ENCODE data around the gene CDKN1A.
"Not testable (repeated sequence)": the region's sequence is repeated elsewhere in the genome, so short reads cannot be mapped to it uniquely, and the experiment has no call there.

Gene CDKN1A

DNA sequence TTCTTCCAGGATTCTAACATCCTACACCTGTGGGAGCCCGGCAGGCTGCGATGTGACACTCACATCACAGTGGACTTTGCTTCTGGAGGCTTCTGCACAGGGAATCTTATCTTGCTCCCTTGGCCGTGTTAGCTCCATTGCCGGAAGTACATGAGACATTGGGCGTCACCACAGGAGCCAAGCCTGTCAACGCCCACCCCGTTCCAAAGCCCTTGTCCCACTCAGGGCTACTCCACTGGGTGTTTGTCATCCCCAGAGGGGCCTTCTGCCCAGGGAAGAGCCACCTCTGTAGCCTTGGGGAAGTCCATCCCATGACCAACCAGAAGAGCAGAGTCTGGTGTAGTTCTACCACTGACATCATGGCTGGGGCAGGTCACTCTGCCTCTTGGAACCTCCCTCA is 20.8 kb downstream of the CDKN1A start:
- no peak for DNase-seq

- no peak for DNase-seq
These were observed 21.7 kb downstream of the CDKN1A start for GRCh38 chr6:36700071-36700812.

DNA sequence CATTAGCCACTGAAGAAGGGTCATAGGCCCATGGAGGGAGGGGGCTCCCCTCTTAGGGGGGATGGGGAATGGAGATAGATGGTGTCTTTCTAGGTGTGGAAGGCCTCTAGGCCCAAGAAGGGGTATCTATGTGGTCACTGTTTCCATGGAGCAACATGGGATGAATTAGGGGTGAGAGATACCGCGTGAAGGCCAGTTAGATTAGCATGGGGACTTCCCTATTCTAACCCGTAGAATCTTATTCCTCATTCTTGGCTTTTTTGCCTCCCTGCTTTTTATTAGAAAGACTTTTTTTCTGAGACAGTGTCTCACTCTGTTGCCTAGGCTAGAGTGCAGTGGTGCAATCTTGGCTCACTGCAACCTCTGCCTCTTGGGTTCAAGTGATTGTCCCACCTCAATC is 22.3 kb downstream of the CDKN1A start:
- no peak for DNase-seq

DNA sequence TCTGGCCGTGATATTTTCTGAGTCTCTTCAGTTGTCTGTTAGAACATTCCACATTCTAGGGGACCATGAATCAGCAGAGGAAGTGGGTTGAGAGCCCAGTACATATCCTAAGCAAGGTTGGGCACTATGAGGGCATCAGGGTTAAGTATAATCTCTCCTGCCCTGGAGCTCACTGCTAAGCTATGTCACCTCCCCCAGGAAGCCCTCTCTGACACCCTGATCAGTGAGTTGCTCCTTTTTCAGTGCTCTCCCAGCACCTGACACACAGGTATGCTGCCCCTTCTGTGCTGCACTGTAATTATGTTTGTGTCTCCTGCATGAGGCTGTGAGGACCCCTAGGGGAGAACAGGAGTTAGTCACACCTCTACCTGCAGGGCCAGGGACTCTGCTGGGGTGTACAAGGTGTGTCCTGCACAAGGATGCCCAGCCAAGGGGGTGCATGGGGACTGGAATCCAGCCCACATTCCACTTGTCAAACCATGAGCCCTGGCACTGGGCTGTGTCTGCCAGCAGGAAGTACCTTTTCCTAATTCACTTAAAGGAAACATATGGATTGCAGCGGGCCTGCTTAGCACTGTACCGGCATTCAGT is 23.0 kb downstream of the CDKN1A start:
- peak in 1 of 2 experiments; percentile 19 for DNase-seq

- no peak for DNase-seq
These were observed 24.1 kb downstream of the CDKN1A start for GRCh38 chr6:36702656-36703055.

DNA sequence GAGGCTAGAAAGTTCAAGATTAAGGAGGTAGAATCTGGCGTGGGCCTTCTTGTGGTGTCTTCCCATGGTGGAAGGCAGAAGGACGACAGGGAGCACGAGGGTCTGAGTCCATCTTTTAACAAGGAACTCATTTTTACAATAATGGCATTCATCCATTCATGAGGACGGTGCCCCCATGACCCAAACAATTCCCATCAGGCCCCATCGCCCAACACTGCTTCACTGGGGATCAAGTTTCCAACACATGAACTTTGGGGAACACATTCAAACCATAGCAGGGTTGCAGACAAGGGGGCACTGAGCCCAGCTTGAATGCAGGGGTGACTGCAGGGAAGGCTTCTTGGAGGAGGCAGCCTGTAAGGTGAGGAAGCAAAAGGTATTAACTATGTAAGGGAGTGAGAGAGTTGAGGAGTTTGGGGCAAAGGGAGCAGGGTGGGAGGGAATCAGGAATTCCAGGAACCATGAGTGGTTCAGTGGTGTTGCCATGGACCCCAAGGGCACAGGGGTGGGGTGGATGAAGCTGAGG is 24.6 kb downstream of the CDKN1A start:
- no peak for DNase-seq

- DNase-seq: no peak
These were observed 25.5 kb downstream of the CDKN1A start for GRCh38 chr6:36703982-36704381.

DNA sequence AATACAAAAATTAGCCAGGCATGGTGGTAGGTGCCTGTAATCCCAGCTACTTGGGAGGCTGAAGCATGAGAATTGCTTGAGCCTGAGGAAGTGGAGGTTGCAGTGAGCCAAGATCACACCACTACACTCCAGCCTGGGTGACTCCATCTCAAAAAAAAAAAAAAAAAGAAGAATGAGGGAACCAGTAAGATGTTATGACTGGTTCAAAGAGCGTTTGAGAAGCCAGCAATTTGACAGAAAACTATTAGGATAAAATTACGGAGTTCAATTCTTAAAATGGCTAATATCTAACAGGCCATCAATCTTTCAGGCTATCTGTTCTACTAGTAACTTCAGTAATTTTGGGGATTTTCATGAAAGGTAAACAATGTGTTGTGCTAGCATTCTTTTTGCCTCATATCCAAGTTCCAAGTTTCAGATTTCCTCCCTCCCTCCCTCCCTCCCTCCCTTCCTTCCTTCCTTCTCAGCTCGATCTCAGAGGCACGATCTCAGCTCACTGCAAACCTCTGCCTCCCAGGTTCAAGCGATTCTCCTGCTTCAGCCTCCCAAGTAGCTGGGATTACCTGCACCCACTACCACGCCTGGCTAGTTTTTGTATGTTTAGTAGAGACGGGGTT is 26.6 kb downstream of the CDKN1A start:
- DNase-seq: not testable (repeated sequence)

DNA sequence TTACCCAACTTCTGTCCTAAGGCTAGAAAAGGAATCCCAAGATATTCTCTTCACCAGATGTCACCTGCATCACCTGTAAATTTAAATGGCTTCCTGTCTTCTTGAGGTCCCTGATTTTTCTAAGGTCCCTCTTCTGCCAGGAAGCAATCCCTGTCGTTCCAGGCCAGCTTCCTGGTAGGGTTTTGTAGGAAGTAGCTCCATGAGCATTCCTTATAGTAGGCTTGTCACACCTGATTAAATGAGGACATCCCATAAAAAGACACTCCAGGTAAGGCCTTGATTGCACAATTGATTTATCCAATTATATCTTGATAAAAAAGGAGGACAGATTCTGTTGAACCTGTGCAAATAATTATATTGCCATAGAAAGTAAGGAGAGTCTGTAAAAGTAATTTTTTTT is 27.8 kb downstream of the CDKN1A start:
- DNase-seq: no peak

GRCh38 chr6:36712816-36713215 is 34.3 kb downstream of the CDKN1A start:
- no peak for DNase-seq

DNA sequence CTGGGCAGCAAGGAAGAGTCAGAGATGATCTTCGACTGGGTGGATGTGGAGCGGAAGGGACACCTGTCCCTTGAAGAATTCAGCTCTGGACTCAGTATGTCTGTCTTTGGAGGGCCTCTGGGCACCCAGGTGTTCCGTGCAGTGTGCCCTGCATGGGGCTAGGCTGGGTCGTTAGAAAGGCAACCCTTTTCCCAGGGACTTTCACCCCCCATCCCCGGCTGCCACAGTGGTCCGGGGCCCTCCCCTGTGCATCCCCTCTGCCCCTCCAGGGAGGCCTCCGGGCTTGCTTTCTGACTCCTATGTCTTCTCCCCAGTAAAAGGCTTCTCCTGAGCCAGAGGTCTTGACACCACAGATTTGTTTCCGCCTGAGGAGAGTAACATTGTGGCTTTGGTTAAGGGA is 35.3 kb downstream of the CDKN1A start:
- no peak for DNase-seq

- no peak for DNase-seq
These were observed 36.0 kb downstream of the CDKN1A start for GRCh38 chr6:36714511-36714910.

GRCh38 chr6:36715469-36715868 is 37.0 kb downstream of the CDKN1A start:
- DNase-seq: no peak

GRCh38 chr6:36716476-36717093 is 38.1 kb downstream of the CDKN1A start:
- no peak for DNase-seq

DNA sequence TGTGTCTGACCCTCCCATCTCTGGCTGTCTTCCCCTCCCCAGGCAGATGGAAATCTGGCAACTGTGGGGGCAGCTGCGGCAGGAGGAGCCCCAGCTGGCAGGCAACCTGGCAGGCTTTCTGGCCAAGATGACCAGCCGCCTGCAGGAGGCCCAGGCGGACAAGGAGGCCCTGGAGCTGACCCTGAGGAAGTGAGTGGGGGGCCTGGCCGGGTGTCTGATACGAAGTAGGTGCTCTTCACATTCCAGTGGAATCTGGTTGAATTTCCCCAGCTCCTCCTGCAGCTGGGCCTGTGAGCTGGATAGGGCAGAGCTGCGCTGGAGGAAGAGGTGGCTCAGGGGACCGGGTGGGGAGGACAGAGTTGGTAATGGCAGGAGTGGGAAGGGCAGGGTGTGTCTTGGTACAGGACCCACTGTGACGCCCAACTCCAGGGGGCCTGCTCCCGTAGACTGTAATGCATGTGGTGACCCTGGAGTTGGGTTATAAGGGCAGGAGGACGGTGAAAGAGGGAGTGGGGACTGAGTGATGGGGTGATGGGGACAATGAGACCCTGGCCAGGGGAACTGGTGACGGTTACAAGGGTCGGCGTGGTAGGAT is 38.8 kb downstream of the CDKN1A start:
- DNase-seq: no peak

DNA sequence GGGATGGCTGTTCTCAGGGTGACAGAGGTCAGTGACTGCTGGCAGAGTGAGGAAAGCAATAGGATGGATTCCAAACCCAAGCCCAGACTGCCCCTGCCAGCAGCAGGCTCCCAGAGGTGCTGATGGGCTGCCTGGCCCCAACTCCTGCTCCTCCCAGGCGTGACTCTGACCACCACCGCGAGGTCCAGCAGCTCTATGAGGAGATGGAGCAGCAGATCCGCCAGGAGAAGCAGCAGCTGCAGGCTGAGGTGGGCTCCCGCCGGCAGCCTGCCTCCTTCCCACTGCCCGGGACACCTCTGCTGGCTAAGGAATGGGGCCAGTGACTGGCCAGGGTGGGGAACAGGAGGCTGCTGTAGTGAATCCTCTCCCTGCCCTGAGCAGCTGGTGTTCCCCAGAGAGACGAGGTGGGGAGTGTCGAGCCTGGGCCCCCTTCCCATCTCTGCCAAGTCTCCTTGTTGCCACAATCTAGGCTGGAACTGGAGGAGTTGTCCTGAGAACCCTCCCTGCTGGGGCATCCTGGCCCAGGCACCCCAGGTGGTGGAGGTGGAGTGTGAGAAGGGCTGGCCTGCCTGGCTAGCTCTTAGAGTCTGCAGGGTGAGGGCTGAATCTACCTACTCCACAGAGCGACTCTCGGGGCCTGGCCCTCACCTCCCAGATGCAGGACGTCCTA is 39.5 kb downstream of the CDKN1A start:
- no peak for DNase-seq

DNA sequence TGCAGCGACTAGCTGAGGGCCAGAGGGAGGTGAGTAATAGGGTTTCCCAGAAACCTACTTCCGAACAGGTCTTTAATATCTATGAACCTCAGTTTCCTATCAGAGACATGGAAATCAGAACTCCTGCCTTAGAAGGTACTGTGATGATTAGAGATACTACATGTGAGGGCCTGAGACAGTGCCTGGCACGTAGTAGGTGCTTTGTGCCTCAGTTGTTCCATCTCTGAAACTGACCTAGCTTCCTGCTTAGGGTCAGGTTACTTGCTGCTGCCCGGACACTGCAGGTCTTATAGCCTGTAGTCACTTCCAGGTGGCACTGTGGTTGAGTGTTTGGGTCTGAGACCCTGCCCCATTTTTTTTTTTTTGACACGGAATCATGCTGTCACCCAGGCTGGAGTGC is 40.0 kb downstream of the CDKN1A start:
- no peak for DNase-seq

- no peak for DNase-seq
These were observed 40.6 kb downstream of the CDKN1A start for GRCh38 chr6:36719126-36719525.

DNA sequence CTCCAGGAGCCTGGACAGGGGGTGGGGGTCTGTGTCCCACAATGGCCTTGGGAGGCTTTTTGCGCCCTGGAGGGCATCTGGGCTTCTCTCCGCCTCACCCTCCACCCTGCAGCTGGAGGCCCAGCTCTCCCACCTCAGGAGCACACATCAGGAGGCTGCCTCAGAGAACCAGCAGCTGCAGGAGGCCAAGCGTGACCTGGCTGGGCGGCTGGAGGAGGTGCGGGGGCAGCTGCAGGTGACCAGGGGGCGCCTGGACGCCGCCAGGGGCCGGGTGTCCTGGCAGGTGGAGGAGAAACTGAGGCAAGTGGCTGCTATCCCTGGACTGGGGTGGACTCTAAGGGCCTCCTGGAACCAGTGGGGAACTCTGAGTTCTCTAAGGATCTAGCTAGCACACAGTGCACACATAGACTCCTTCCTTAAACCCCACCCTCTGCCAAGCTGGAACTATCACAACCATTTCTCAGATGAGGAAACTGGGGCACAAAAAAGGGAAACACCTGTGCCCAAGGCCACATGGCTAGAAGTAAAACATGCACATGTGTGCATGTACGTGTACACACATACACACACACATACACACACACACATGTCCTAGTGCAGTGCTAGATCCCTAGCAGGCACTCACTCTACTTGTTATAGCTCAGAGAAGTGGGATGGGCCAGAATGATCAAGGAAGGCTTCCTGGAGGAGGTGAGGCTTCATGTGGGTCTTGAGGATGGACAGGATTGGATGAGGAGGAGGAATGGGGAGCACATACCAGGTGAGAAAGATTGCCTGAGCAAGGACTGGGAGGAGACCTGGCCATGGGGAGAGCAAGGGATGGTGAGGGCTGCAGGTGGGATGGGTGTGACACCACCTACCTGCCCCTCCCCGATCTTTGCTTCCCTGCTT is 42.0 kb downstream of the CDKN1A start:
- no peak for DNase-seq

- no peak for DNase-seq
These were observed 43.0 kb downstream of the CDKN1A start for GRCh38 chr6:36721369-36722140.

GRCh38 chr6:36722365-36722764 is 43.9 kb downstream of the CDKN1A start:
- DNase-seq: no peak
